Astrocyte of the spinal cord (primary cell): ENCODE results near the gene MT3.
A peak's percentile ranks its signal among the peaks of the same experiment; 100 is the strongest.

ENCODE experiments used
- DNase-seq: peaks from one replicate; pipeline ENCODE4 v3.0.0; 2011; ENCODE audit warnings: low read depth, low spot score
- H3K4me3 ChIP-seq: 2 replicates; pipeline ENCODE4 v1.5.1; 2011; ENCODE audit warnings: low read depth, mild to moderate bottlenecking, low read length, moderate library complexity
- in situ Hi-C: cut with HindIII; loops from 2 replicates; pipeline ENCODE4 v1.10.0; 2017; ENCODE audit warnings: low sequenced_read_pairs
- TF ChIP-seq, protein P1 (sequence below): IDR thresholded peaks from 2 replicates; pipeline ENCODE4 v1.5.1; 2012; ENCODE audit warnings: low read depth, mild to moderate bottlenecking, low read length, inconsistent platforms

Gene MT3

DNA sequence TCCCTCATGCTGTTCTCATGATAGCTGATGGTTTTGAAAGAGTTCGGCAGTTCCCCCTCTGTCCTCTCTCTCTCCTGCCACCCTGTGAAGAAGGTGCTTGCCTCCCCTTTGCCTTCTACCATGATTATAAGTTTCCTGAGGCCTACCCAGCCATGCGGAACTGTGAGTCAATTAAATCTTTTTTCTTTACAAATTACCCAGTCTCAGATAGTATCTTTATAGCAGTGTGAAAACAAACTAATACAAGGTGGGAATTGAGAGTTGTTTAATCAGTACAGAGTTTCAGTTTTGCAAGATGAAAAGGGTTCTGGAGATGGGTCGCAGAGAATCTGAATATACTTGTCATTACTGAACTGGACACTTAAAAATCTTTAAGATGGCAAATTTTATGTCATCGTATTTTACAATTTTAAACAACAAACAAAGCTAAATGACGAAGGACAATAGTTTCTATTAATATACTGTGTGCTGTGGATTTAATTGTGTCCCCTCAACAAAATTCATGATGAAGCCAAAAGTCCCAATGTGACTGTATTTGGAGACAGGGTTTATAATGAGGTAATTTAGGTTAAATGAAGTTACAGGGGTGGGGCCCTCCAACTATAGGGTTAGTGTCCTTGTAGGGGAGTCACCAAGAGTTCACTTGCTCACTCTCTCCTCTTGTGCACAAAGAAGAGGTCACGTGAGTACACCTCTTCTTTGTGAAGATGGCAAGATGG lies 4.4 kb downstream of the MT3 start:
- no peak for DNase-seq
- no peak overlapping the region for H3K4me3 ChIP-seq
- TF ChIP-seq, protein P1, sequence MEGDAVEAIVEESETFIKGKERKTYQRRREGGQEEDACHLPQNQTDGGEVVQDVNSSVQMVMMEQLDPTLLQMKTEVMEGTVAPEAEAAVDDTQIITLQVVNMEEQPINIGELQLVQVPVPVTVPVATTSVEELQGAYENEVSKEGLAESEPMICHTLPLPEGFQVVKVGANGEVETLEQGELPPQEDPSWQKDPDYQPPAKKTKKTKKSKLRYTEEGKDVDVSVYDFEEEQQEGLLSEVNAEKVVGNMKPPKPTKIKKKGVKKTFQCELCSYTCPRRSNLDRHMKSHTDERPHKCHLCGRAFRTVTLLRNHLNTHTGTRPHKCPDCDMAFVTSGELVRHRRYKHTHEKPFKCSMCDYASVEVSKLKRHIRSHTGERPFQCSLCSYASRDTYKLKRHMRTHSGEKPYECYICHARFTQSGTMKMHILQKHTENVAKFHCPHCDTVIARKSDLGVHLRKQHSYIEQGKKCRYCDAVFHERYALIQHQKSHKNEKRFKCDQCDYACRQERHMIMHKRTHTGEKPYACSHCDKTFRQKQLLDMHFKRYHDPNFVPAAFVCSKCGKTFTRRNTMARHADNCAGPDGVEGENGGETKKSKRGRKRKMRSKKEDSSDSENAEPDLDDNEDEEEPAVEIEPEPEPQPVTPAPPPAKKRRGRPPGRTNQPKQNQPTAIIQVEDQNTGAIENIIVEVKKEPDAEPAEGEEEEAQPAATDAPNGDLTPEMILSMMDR, result no peak
- in situ Hi-C loops, result no loop called here

DNA sequence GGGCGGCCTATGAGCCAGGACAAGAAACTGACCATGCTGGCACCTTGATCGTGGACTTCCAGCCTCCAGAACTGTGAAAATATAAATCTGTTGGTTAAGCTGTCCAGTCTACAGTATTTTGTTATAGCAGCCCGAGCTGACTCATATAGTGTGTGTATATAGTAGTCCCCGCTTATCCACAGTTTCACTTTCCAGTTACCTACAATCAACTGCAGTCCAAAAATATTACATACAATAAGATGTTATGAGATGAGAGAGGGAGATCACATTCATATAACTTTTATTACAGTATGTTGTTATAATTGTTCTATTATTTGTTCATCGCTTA lies 4.9 kb downstream of the MT3 start:
- no peak overlapping the region for H3K4me3 ChIP-seq
- TF ChIP-seq, protein P1, result no peak
- no peak for DNase-seq
- in situ Hi-C loops, result no loop called here

DNA sequence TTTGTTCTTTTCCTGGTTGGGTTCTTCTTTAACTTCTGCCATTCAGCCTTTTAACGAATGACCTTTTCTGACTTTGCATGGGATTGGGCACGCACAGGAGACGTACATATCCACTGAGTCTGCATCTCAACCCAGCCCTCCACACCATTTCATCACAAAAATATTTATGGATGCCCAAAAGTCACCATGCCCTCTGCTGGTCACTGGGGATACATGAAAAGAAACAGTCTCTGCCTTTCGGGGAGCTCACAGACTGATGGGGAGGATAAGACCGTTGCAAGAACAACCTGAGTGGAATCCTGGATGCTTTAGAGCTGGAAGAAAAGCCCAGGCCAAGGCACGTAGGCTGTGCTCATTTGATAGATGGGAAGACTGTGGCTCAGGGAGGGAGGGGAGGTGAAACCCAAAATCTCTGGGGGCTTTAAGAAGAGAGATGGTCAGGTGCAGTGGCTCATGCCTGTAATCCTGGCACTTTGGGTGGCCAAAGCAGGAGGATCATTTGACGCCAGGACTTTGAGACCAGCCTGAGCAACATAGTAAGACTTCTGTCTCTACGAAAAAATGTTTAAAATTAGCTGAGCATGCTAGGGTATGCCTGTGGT lies 11.2 kb downstream of the MT3 start:
- DNase-seq, result peak; percentile 55
- TF ChIP-seq, protein P1, result peak; percentile 74
- H3K4me3 ChIP-seq, result no peak overlapping the region
- in situ Hi-C loops, result no loop called here

DNA sequence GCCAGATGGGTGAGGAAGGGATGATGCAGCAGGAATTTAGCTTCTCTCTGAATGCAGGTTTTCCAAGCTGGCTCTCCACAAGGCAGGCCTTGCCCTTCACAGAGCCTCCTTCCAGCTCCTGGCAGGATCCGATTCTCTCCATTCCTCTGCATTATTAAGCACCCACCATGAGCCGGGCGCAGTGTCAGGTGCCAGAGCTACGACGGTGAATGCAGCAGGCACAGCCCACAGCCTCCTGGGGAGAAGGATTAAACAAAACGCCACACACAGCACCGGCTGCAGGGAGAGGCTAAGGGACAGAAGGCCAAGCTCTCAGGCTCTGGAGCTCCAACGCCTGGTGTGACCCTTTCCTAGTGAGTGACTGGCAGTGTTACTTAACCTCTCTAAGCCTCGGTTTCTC lies 12.0 kb downstream of the MT3 start:
- H3K4me3 ChIP-seq, result no peak overlapping the region
- no peak for DNase-seq
- TF ChIP-seq, protein P1, result no peak
- in situ Hi-C loops, result no loop called here

DNA sequence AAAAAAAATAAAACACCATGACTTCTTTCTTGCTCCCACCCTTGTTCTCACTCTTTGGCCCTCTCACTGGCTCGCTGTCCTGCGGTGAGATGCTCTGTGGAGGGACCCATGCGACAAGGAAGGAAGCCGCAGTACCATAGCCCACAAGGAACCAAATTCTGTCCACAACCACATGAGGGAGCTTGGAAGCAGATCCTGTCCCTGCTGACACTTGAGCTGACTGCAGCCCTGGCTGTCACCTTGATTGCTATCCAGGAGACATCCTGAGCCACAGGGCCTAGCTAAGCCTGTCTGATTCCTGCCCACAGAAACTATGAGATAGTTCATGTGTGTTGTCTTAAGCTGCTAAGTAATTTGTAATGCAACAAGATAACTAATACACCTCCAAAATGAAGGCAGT lies 14.3 kb downstream of the MT3 start:
- in situ Hi-C loops, result no loop called here
- H3K4me3 ChIP-seq, result no peak overlapping the region
- no peak for DNase-seq
- TF ChIP-seq, protein P1, result peak; percentile 49

DNA sequence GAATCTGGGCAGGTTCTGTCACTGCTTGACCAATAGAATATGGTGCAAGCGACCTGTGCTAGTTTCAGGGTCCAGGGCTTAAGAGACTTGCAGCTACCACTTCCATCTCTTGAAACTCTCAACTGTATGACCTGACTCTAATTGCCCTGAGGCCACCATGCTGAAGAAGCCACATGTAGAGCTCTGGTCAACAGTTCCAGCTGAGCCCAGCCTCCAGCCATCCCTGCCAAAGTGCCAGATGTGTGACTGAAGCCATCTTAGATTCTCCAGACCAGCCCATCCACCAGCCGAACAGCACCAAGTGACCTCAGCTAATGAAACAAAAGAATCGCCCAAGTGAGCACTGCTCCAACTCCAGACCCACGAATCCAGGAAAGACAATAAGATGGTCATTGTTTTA lies 15.6 kb downstream of the MT3 start:
- TF ChIP-seq, protein P1, result no peak
- no peak for DNase-seq
- no peak overlapping the region for H3K4me3 ChIP-seq
- in situ Hi-C loops, result no loop called here
